AG09319 (cell line): ENCODE data around the gene NUP153.

Experiments used
- DNase-seq: peaks from one replicate; pipeline ENCODE4 v3.0.0-alpha.2; 2010; ENCODE audit warnings: low read depth; ENCODE audit errors: extremely low read depth
- CTCF ChIP-seq: IDR thresholded peaks from 2 replicates; pipeline ENCODE4 v1.5.1; 2011; ENCODE audit warnings: low read depth, mild to moderate bottlenecking, inconsistent platforms, low read length, moderate library complexity

NUP153 gene

DNA sequence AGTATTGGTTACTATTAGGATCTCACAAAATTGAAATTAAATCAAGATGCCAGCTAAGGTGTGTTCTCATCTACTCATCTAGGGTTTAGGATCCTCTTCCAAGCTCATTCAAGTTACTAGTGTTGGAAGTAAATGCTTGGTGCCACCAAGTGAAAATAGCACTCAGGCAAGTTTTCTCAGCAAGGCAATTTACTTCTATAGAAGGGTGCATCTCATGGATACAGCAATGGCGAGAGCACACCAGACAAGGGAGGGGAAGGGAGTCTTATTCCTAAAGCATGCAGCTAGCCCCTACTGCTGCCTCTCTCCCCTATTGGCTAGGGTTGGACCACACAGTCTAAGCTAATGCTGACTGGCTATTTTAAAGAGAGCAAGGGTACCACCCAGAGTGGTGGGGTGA lies 129.7 kb downstream of the NUP153 start:
- no peak for TF ChIP-seq CTCF
- no peak for DNase-seq

GRCh38 chr6:17574866-17575560 lies 131.7 kb downstream of the NUP153 start:
- peak; percentile 55 for DNase-seq
- TF ChIP-seq CTCF: no peak

DNA sequence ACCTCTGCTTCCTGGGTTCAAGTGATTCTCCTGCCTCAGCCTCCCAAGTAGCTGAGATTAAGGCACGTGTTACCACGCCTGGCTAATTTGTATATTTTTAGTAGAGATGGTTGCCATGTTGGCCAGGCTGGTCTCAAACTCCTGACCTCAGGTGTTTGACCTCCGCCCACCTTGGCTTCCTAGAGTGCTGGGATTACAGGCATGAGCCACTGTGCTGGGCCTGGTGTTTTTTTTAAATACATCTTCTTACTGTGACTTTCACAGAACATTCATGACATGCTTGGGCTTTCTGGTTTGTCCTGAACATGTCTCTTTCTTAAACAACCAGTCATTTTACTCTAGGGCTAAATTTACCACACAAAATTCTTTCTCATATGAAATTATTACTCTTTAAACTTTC lies 141.3 kb downstream of the NUP153 start:
- DNase-seq: no peak
- no peak for TF ChIP-seq CTCF
